Measurements from ENCODE around the gene PAXX.

PAXX gene

DNA sequence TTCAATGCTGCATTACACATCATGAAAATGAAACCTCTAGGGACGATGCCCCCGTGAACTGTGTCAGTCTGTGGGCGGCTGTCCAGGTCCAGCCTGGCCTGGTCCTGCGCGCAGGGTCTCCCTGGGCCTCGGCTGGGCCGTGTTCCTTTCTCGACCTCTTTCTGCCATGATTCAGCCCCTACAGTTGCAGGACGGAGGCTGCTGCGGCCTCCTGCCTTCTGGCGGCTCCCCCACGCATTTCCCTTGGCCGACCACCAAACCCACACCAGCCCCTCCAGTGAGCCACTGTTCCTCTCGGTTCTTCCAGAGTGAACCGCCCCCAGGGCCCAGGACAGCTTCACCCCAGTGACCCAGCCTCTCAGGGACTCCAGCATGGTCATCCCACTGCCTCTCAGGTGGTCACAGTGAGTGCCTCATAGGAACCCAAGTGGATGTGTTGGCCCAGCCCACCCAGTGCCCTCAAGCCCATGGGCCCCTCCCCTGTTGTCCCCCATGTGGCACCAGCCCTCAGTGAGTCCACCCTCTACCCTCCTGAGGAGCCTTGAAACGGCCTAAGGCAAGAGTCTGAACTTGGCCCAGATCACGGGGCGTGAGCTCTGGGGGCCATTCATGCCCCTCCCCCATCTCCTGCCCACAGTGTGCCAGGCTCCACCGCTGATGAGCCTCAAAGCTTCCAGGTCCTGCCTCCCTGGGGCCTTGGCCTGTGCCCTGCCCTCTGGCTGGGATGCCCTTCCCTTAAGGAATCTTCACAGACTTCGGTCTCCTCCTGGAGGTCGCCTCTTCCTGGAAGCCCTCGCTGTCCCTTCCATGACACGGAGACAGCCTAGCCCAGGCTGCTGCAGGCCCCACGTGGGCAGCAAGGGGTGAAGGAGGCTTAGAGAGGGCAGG, 14.1 kb downstream of the PAXX start:
- no peak for DNase-seq

GRCh38 chr9:137007108-137007815, 15.0 kb downstream of the PAXX start:
- DNase-seq = no peak

- no peak for DNase-seq
Observed at GRCh38 chr9:137007816-137008270, 15.6 kb downstream of the PAXX start.

GRCh38 chr9:137008312-137008711, 16.1 kb downstream of the PAXX start:
- DNase-seq = no peak

GRCh38 chr9:137009217-137009616, 17.0 kb downstream of the PAXX start:
- no peak for DNase-seq

- DNase-seq = no peak
Observed at GRCh38 chr9:137009938-137010732, 17.9 kb downstream of the PAXX start.

GRCh38 chr9:137011156-137011555, 18.9 kb downstream of the PAXX start:
- no peak for DNase-seq

DNA sequence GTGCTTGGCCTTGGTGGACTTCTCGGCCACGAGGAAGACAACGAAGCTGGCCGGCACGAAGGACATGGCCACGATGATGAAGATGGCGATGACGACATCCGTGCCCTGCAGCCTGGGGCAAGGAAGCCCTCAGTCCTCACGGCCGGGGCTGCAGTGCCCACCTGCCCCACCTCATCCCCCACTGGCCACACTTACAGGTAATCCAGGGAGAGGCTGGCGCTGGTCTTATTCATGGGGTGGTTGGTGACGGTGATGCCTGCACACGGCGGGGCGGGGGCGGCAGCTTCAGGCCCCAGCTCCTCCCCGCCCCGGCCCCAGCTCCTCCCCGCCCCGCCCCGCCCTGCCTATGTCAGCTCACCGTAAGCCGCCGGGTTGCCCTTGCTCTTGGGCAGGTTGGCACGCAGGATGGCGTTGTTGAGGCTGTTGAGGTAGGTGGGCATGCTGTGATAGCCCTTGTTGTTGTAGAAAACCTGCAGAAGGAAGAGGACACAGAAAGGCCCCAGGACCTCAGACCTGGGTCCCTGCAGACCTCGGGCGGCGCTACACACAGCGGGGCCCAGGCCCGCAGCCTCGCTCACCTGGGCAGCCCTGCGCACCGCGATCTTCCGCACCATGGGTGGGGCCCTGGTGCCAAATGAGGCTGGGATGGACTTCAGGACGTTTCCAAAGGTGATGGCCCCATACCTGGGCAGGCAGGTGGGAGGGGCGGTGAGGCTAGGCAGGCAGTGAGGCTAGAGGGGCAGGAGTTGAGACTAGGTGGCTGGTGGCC, 19.9 kb downstream of the PAXX start:
- DNase-seq = no peak

DNA sequence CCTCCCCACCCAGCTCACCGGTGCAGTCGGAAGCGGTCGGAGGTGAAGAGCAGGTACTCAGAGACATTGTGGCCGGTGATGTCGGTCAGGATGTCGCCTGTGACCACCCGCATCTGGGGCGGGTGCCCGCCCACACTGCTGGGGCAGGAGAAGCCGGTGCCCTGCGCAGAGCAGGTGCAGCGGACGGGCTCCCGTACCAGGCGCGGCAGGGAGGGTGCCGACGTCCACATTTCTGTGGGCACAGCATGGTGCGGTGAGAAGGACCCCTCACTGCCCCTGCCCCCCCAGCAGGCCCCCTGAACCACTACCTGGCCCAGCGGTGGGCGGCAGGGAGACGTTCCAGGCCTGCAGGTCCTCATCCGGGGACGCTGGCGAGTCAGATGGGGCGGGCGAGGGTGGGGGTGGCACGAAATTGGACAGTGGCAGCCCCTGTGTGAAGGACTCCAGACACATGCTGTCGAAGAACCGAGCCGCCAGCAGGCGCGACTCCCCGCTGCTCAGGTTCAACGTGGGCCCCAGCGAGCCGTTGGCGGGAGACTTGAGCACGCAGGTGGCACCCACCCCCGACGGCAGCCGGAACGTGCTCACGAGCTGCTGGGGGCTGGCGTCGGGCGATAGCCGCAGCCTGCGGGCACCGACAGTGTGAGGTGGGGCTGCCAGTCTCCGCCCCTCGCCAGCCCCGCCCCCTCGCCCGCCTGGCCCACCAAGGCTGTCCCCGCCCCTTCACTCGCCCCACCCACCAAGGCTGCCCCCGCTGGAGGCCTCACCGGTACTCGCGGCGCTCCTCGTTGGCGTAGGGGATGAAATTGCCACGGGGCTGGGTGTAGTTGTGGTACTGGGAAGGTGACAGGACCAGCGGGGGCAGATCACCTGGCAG, 20.7 kb downstream of the PAXX start:
- no peak for DNase-seq

- DNase-seq = no peak
Observed at GRCh38 chr9:137013571-137013940, 21.3 kb downstream of the PAXX start.

DNA sequence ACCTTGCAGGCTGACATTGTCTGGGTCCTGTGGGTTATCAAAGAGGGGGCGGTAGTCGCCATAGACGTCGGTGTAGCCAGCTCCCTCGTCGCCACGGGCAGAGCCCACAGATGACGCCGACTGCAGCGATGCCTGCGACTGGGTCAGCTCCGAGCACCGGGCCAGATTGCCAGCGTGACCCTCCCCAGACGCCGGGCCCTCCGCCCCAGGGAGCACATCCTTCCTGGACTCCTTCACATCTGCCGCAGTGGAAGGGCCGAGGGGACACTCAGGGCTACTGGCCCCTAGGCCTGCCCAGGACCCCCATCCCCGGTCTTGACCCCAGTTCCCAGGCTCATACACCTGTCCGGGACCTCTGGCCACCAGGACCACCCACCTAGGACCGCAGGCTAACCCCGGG, 21.9 kb downstream of the PAXX start:
- no peak for DNase-seq

DNA sequence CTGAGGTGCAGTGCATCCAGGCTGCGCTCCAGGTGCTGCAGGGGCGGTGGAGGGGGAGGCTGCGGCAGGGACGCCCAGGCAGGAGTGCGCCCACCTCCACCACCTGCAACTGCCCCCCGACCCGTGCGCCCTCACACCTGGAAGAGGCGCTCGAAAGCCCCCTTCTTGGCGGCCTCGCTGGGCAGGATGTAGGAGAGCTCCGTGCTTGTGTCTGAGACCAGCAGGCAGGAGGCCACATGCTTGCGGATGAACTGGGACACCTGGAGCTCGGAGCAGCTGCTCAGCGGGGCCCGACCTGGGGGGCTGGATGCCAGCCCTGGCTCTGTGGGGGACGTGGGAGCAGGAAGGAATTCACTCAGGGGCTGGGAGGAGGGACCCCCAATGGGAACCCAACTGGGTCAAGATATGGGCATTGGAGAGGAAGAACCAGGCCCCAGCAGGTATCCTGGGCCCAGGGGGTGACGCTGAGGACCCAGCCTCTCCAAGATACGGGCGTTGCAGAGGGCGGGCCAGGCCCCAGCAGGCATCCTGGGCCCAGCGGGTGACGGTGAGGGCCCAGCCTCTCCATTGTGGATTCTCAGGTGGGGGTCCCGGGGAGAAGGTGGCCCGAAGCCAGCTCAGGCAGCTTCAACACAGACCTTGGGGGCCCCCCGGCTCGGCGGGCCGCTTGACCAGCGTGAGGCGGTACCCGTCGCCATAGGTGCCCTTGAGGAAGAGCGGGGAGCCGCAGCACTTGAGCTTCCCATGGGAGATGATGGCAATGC, 22.7 kb downstream of the PAXX start:
- DNase-seq = no peak

DNA sequence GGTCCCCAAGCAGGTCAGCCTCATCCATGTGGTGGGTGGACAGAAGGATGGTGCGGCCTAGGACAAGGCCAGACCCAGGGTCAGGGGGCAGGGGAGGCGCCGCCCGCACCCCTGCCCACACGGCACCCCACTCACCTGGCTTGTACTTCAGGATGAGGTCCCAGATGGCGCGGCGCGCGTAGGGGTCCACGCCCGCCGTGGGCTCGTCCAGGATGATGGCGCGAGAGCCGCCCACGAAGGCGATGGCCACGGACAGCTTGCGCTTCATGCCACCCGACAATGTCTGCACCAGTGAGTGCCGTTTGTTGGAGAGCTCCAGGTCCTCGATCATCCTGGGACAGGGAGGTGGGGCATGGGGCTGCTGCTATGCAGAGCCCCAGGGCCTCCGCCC, 23.3 kb downstream of the PAXX start:
- no peak for DNase-seq

- DNase-seq = no peak
Observed at GRCh38 chr9:137015976-137016375, 23.8 kb downstream of the PAXX start.

DNA sequence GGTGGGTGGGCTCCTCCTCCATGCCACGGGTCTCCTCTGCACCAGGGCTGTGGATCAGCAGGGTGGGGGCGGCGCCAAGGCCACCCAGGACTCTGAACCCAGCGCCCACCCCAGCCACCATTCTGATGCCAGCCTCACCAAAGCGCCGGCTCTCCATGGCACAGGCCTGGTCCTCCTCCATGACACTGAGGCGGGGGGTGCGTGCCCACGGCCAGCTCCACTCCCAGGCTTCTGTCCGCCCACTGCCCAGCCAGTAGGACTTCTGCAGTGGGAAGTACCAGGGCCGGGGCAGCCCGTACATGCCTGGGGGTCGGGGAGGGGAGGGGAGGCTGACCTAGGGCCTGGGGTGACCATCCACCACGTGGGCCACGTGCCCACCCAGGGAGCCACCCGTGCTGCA, 24.2 kb downstream of the PAXX start:
- DNase-seq = no peak

DNA sequence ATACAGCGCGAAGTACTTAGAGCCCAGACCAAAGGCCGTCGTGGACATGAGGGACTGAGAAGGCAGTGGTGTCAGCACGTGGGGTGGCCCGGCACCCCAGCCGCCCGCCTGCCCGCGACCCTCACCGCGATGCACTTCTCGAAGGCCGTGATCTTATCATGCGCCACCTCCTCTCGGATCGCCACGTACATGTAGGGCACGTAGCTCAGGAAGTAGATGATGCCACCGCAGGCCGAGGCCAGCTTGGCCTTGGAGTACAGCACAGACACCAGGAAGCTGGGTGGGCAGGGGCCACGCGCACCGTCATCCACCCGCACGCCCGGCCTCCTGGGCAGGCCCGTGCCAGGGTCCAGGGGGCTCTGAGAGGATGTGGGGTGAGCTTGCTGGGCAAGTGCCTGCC, 24.8 kb downstream of the PAXX start:
- DNase-seq = no peak

DNA sequence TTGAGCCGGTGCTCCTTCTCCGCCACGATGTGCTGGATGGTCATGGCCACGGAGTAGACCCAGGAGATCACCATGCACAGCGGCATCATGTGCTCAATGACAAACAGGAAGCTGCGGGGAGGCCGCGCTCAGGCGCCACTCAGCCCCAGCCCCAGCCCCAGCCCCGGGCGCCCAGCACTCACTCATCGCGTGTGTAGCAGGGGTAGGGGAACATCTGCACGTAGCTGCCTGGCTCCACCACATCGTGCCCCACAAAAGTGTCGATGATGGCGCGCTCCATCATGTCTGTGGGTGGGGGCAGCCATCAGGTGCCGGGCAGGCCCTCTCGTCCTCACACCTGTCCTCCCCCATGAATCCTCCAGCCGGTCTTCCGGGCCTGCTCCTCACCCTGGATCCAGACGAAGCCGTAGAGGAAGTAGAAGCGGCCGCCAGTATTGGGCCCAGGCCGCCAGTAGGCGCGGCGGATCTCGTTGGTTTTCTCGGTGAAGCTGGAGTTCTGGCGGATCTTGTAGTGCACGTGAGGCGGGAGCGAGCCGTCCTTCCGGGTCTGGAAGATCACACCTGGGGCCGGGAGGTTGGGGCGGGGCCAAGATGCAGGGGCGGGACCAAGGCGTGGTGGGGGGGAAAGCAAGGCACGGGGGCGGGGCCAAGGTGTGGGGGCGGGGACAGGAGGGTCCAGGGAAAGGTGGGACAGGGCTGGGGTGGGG, 25.7 kb downstream of the PAXX start:
- DNase-seq = no peak

DNA sequence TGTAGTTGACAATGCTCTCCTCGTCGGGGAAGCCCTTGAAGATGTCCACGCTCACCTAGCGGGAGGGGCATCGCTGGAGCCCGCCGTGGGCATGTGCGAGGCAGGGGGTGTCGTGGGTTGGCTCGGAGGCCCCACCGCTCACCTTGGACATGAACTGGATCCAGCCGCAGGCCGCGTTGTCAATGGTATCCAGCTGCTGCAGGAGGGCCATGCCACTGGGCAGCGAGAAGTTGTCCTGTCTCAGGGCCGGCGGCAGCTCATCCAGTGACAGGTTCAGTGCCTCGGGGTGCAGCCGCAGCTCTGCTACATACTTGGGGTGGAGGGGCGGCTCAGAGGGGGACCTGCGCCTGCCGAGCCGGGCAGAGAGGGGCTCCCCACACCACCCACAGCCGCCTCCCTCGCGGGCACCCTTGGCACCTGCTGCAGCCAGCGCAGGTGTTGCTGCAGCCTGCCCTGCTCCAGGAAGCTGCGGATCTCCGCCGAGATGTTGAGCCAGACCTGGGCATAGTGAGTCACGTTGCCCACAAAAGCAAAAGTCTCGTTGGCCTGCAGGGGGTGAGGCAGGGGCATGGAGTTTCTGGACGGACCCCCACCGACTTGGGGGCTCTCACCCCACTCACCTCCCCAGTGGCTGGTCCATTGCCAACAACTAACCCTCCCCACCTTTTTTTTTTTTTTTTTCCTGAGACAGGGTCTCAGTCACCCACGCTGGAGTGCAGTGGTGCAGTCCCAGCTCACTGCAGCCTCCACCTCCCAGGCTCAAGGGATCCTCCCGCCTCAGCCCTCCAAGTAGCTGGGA, 26.7 kb downstream of the PAXX start:
- DNase-seq = no peak

Data from activated T-cell treated with anti-CD3 and anti-CD28 coated beads, Interleukin-2, amount 50 U/mL, for 1 hour (primary cell).